Caco-2 (cell line): ENCODE data around the gene VSIR. TPM values are rescaled to one million over a fixed set of nuclear protein-coding genes. Genes with fewer than 3 reads are reported as not detected.

Experiments
- BruUV-seq: library from RNA; stranded (reverse); fragments of 400-500 nt; replicated peaks from 2 replicates; lab custom pipeline; 2021; lab: Mats Ljungman, UMichigan
- CTCF ChIA-PET: fragments of 300-600 bp; sonication (Branson Sonifier 250); formaldehyde crosslinking; loops from one replicate; lab custom pipeline; 2022; ENCODE audit warnings: antibody characterized with exemption; lab: Charles Lee
- POLR2A ChIA-PET: fragments of 300-600 bp; sonication (Branson Sonifier 250); formaldehyde crosslinking; loops from one replicate; lab custom pipeline; 2022; ENCODE audit warnings: antibody characterized with exemption; lab: Charles Lee
- DNase-seq, 2 experiments: peaks; one replicate each; pipeline versions ENCODE4 v3.0.0 to v3.0.0-alpha.2; 2020 to 2022
- H3K27me3 ChIP-seq: replicated peaks from 2 replicates; pipeline ENCODE4 v1.6.0; 2011; ENCODE audit warnings: low read length; ENCODE audit not compliant: control insufficient read depth, insufficient read depth
- H3K36me3 ChIP-seq: 2 replicates; pipeline ENCODE4 v1.5.1; 2011; ENCODE audit warnings: low read length; ENCODE audit not compliant: control insufficient read depth, insufficient read depth
- H3K4me1 ChIP-seq: fragments of 250-450 bp; sonication (Bioruptor Pico); 2 replicates; pipeline ENCODE4 v1.5.1; 2020; ENCODE audit warnings: mild to moderate bottlenecking
- H3K4me3 ChIP-seq: 2 replicates; pipeline ENCODE4 v1.5.1; 2011; ENCODE audit warnings: low read depth, mild to moderate bottlenecking, control low read depth, low read length
- H3K9me3 ChIP-seq: fragments of 250-450 bp; sonication (Bioruptor Pico); 2 replicates; pipeline ENCODE4 v1.5.1; 2020; ENCODE audit warnings: mild to moderate bottlenecking, moderate library complexity
- H3K27ac Mint-ChIP-seq: one replicate; pipeline ENCODE4 v1.8.0; 2022; ENCODE audit warnings: mixed read lengths; ENCODE audit not compliant: unreplicated experiment
- H3K27me3 Mint-ChIP-seq: one replicate; pipeline ENCODE4 v1.8.0; 2022; ENCODE audit warnings: mixed read lengths; ENCODE audit not compliant: insufficient read depth, unreplicated experiment
- H3K36me3 Mint-ChIP-seq: one replicate; pipeline ENCODE4 v1.8.0; 2022; ENCODE audit warnings: mild to moderate bottlenecking, mixed read lengths; ENCODE audit not compliant: insufficient read depth, unreplicated experiment
- H3K4me1 Mint-ChIP-seq: one replicate; pipeline ENCODE4 v1.8.0; 2022; ENCODE audit warnings: low read depth, mixed read lengths; ENCODE audit not compliant: unreplicated experiment
- H3K4me3 Mint-ChIP-seq: one replicate; pipeline ENCODE4 v1.8.0; 2022; ENCODE audit warnings: mild to moderate bottlenecking, moderate library complexity, mixed read lengths; ENCODE audit not compliant: unreplicated experiment
- H3K9me3 Mint-ChIP-seq: one replicate; pipeline ENCODE4 v1.8.0; 2022; ENCODE audit warnings: mixed read lengths; ENCODE audit not compliant: unreplicated experiment
- CTCF ChIP-seq, 2 experiments: fragments of 200-600 bp in 1 of 2; IDR thresholded peaks; 1 replicate in 1 of 2; 2 replicates in 1 of 2; pipeline versions ENCODE4 v1.5.1 to v1.8.0; 2011 to 2022; ENCODE audit warnings: antibody characterized with exemption in 1 of 2, control low read depth in 1 of 2, inconsistent platforms in 1 of 2, low read depth in 1 of 2, low read length in 1 of 2, mild to moderate bottlenecking in 1 of 2, moderate library complexity in 1 of 2; ENCODE audit not compliant: insufficient read depth in 1 of 2, severe bottlenecking in 1 of 2, unreplicated experiment in 1 of 2
- intact Hi-C: fragments of 100-400 bp; cut with micrococcal nuclease; formaldehyde crosslinking; loops from one replicate; pipeline ENCODE4 v1.10.0; 2022; ENCODE audit not compliant: unreplicated experiment
- total RNA-seq: library from RNA; stranded (reverse); gene quantifications from 2 replicates; pipeline ENCODE4 v1.2.3, GENCODE V29; 2022

Gene VSIR
- total RNA-seq, 1 experiment from 2014 or later, result 44.0 TPM

- POLR2A ChIA-PET, result no interaction called here
- Histone ChIP-seq H3K4me3 (no peak overlapping the region), H3K36me3 (peaks cover 1% of the 10 kb centered on the region; the same call in 1 of the 2 replicates), H3K9me3 (no peaks in the 10 kb centered on the region), H3K27me3 (no peaks in the 10 kb centered on the region), H3K4me1 (peaks cover 39% of the 10 kb centered on the region)
- Mint-ChIP-seq H3K9me3 (no peaks in the 10 kb centered on the region), H3K27me3 (no peaks in the 10 kb centered on the region), H3K36me3 (peaks cover 16% of the 10 kb centered on the region), H3K27ac (peak overlapping the region; percentile 80), H3K4me3 (no peak overlapping the region), H3K4me1 (peaks cover 42% of the 10 kb centered on the region)
- no peak for TF ChIP-seq CTCF (IDR thresholded peaks at IDR 0.05; ENCODE audit: insufficient read depth in 1 of 2, low read depth in 1 of 2, low read length in 1 of 2, severe bottlenecking in 1 of 2, unreplicated experiment in 1 of 2)
- intact Hi-C loops, result no loop called here
- CTCF ChIA-PET, result interaction anchor here (1.5 to 1.7 kb wide), 2 partner anchors 12 to 19 kb away, joined by 9 to 12 read pairs; partner anchors contain the start of gene VSIR
- no TSS peak for BruUV-seq
- no peak for DNase-seq
Measured at GRCh38 chr10:71755179-71755879, 18.0 kb downstream of the VSIR start.

- intact Hi-C loops, result no loop called here
Measured at GRCh38 chr10:71754562-71754961, 18.8 kb downstream of the VSIR start.

More at GRCh38 chr10:71754562-71754961, 18.8 kb downstream of the VSIR start:
- Mint-ChIP-seq H3K9me3 (no peaks in the 10 kb centered on the region), H3K4me3 (no peak overlapping the region), H3K27me3 (no peaks in the 10 kb centered on the region), H3K4me1 (peaks cover 40% of the 10 kb centered on the region), H3K27ac (peak overlapping the region; percentile 88), H3K36me3 (peaks cover 22% of the 10 kb centered on the region)
- Histone ChIP-seq H3K4me1 (peaks cover 39% of the 10 kb centered on the region), H3K36me3 (peaks cover 1% of the 10 kb centered on the region; the same call in 1 of the 2 replicates), H3K4me3 (no peak overlapping the region), H3K9me3 (no peaks in the 10 kb centered on the region), H3K27me3 (no peaks in the 10 kb centered on the region)
- CTCF ChIA-PET, result interaction anchor here (1.5 to 1.7 kb wide), 2 partner anchors 12 to 19 kb away, joined by 9 to 12 read pairs; partner anchors contain the start of gene VSIR
- no TSS peak for BruUV-seq
- POLR2A ChIA-PET, result no interaction called here
- no peak for DNase-seq
- no peak for TF ChIP-seq CTCF (IDR thresholded peaks at IDR 0.05; ENCODE audit: insufficient read depth in 1 of 2, low read depth in 1 of 2, low read length in 1 of 2, severe bottlenecking in 1 of 2, unreplicated experiment in 1 of 2)
